GM23338 (cell line): Measurements from ENCODE around the gene ZNF354C.

Experiments
- CREB1 ChIP-seq: fragments of 250-450 bp; sonication (Bioruptor Pico); IDR thresholded peaks from 2 replicates; pipeline ENCODE4 v1.5.0; 2020; ENCODE audit warnings: low read depth, mild to moderate bottlenecking, moderate library complexity
- EZH2 ChIP-seq: fragments of 200-600 bp; sonication (generic); IDR thresholded peaks from one replicate; pipeline ENCODE4 v1.8.0; 2017; ENCODE audit warnings: antibody characterized with exemption, mild to moderate bottlenecking, low read depth; ENCODE audit not compliant: unreplicated experiment
- EZH2phosphoT487 ChIP-seq: fragments of 200-600 bp; sonication (generic); IDR thresholded peaks from one replicate; pipeline ENCODE4 v1.8.1; 2018; ENCODE audit warnings: antibody characterized with exemption; ENCODE audit not compliant: unreplicated experiment
- JUNB ChIP-seq: IDR thresholded peaks from one replicate; pipeline ENCODE4 v1.6.1; 2016; ENCODE audit warnings: antibody characterized with exemption; ENCODE audit not compliant: unreplicated experiment
- NANOG ChIP-seq: IDR thresholded peaks from 2 replicates; pipeline ENCODE4 v1.6.1; 2016; ENCODE audit warnings: antibody characterized with exemption, borderline replicate concordance
- POLR2AphosphoS5 ChIP-seq: IDR thresholded peaks from 2 replicates; pipeline ENCODE4 v1.6.1; 2016; ENCODE audit warnings: antibody characterized with exemption, low read depth
- STAT1 ChIP-seq: IDR thresholded peaks from one replicate; pipeline ENCODE4 v1.6.1; 2016; ENCODE audit warnings: antibody characterized with exemption; ENCODE audit not compliant: unreplicated experiment
- ZNF114 ChIP-seq: fragments of 250-450 bp; sonication (Bioruptor Pico); IDR thresholded peaks from 2 replicates; pipeline ENCODE4 v1.5.0; 2020; ENCODE audit warnings: mild to moderate bottlenecking, moderate library complexity
- ZNF331 ChIP-seq: fragments of 250-450 bp; sonication (Bioruptor Pico); IDR thresholded peaks from 2 replicates; pipeline ENCODE4 v1.5.0; 2020; ENCODE audit warnings: low read depth, mild to moderate bottlenecking, moderate library complexity
- TF ChIP-seq, protein P1 (sequence below), 2 experiments: fragments of 200-600 bp in 1 of 2; sonication (generic) in 1 of 2; conservative IDR thresholded peaks; 2 replicates each; pipeline versions ENCODE4 v1.5.1 to v1.6.1; 2016 to 2017; ENCODE audit warnings: antibody characterized with exemption in 2 of 2, low read depth in 2 of 2, mild to moderate bottlenecking in 2 of 2, moderate library complexity in 1 of 2
- TF ChIP-seq, protein P2 (sequence below): IDR thresholded peaks from one replicate; pipeline ENCODE4 v1.6.1; 2018; ENCODE audit warnings: antibody characterized with exemption; ENCODE audit not compliant: unreplicated experiment
- TF ChIP-seq, protein P3 (sequence below): fragments of 250-450 bp; sonication (Bioruptor Pico); IDR thresholded peaks from 2 replicates; pipeline ENCODE4 v1.5.0; 2020; ENCODE audit warnings: mild to moderate bottlenecking, moderate library complexity
- TF ChIP-seq, protein P4 (sequence below): IDR thresholded peaks from 2 replicates; pipeline ENCODE4 v1.6.1; 2016; ENCODE audit warnings: antibody characterized with exemption

DNA sequence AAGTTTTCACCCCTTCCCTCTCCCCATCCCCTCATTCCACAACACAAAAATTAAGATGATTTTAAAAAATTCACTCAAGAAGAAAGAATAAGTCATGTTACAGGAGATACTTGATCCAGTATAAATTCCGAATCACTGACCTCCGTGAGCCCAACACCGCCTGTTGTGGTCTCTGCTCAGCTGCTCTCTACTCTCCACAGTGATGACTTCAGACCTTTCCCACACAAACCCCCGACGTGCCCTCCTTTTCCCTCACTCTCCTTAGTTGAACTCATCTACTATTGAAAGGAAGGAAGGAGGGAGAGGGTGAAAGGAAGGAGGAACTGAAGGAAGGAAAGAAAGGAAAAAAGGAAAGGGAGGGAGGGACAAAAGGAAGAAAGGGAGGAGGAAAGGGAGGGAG lies 55.1 kb downstream of the ZNF354C start:
- TF ChIP-seq, protein P1, sequence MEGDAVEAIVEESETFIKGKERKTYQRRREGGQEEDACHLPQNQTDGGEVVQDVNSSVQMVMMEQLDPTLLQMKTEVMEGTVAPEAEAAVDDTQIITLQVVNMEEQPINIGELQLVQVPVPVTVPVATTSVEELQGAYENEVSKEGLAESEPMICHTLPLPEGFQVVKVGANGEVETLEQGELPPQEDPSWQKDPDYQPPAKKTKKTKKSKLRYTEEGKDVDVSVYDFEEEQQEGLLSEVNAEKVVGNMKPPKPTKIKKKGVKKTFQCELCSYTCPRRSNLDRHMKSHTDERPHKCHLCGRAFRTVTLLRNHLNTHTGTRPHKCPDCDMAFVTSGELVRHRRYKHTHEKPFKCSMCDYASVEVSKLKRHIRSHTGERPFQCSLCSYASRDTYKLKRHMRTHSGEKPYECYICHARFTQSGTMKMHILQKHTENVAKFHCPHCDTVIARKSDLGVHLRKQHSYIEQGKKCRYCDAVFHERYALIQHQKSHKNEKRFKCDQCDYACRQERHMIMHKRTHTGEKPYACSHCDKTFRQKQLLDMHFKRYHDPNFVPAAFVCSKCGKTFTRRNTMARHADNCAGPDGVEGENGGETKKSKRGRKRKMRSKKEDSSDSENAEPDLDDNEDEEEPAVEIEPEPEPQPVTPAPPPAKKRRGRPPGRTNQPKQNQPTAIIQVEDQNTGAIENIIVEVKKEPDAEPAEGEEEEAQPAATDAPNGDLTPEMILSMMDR (conservative IDR thresholded peaks at IDR 0.05; ENCODE audit: low read depth in 2 of 2), result no peak
- TF ChIP-seq EZH2phosphoT487, result no peak
- TF ChIP-seq POLR2AphosphoS5, result no peak
- no peak for TF ChIP-seq EZH2
- TF ChIP-seq, protein P2, sequence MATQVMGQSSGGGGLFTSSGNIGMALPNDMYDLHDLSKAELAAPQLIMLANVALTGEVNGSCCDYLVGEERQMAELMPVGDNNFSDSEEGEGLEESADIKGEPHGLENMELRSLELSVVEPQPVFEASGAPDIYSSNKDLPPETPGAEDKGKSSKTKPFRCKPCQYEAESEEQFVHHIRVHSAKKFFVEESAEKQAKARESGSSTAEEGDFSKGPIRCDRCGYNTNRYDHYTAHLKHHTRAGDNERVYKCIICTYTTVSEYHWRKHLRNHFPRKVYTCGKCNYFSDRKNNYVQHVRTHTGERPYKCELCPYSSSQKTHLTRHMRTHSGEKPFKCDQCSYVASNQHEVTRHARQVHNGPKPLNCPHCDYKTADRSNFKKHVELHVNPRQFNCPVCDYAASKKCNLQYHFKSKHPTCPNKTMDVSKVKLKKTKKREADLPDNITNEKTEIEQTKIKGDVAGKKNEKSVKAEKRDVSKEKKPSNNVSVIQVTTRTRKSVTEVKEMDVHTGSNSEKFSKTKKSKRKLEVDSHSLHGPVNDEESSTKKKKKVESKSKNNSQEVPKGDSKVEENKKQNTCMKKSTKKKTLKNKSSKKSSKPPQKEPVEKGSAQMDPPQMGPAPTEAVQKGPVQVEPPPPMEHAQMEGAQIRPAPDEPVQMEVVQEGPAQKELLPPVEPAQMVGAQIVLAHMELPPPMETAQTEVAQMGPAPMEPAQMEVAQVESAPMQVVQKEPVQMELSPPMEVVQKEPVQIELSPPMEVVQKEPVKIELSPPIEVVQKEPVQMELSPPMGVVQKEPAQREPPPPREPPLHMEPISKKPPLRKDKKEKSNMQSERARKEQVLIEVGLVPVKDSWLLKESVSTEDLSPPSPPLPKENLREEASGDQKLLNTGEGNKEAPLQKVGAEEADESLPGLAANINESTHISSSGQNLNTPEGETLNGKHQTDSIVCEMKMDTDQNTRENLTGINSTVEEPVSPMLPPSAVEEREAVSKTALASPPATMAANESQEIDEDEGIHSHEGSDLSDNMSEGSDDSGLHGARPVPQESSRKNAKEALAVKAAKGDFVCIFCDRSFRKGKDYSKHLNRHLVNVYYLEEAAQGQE, result no peak
- TF ChIP-seq, protein P3, sequence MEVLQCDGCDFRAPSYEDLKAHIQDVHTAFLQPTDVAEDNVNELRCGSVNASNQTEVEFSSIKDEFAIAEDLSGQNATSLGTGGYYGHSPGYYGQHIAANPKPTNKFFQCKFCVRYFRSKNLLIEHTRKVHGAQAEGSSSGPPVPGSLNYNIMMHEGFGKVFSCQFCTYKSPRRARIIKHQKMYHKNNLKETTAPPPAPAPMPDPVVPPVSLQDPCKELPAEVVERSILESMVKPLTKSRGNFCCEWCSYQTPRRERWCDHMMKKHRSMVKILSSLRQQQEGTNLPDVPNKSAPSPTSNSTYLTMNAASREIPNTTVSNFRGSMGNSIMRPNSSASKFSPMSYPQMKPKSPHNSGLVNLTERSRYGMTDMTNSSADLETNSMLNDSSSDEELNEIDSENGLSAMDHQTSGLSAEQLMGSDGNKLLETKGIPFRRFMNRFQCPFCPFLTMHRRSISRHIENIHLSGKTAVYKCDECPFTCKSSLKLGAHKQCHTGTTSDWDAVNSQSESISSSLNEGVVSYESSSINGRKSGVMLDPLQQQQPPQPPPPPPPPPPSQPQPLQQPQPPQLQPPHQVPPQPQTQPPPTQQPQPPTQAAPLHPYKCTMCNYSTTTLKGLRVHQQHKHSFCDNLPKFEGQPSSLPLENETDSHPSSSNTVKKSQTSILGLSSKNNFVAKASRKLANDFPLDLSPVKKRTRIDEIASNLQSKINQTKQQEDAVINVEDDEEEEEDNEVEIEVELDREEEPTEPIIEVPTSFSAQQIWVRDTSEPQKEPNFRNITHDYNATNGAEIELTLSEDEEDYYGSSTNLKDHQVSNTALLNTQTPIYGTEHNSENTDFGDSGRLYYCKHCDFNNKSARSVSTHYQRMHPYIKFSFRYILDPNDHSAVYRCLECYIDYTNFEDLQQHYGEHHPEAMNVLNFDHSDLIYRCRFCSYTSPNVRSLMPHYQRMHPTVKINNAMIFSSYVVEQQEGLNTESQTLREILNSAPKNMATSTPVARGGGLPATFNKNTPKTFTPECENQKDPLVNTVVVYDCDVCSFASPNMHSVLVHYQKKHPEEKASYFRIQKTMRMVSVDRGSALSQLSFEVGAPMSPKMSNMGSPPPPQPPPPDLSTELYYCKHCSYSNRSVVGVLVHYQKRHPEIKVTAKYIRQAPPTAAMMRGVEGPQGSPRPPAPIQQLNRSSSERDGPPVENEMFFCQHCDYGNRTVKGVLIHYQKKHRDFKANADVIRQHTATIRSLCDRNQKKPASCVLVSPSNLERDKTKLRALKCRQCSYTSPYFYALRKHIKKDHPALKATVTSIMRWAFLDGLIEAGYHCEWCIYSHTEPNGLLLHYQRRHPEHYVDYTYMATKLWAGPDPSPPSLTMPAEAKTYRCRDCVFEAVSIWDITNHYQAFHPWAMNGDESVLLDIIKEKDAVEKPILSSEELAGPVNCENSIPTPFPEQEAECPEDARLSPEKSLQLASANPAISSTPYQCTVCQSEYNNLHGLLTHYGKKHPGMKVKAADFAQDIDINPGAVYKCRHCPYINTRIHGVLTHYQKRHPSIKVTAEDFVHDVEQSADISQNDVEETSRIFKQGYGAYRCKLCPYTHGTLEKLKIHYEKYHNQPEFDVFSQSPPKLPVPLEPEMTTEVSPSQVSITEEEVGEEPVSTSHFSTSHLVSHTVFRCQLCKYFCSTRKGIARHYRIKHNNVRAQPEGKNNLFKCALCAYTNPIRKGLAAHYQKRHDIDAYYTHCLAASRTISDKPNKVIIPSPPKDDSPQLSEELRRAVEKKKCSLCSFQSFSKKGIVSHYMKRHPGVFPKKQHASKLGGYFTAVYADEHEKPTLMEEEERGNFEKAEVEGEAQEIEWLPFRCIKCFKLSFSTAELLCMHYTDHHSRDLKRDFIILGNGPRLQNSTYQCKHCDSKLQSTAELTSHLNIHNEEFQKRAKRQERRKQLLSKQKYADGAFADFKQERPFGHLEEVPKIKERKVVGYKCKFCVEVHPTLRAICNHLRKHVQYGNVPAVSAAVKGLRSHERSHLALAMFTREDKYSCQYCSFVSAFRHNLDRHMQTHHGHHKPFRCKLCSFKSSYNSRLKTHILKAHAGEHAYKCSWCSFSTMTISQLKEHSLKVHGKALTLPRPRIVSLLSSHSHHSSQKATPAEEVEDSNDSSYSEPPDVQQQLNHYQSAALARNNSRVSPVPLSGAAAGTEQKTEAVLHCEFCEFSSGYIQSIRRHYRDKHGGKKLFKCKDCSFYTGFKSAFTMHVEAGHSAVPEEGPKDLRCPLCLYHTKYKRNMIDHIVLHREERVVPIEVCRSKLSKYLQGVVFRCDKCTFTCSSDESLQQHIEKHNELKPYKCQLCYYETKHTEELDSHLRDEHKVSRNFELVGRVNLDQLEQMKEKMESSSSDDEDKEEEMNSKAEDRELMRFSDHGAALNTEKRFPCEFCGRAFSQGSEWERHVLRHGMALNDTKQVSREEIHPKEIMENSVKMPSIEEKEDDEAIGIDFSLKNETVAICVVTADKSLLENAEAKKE (CRISPR knock-in tag), result no peak
- no peak for TF ChIP-seq ZNF331
- no peak for TF ChIP-seq CREB1 (CRISPR knock-in tag)
- TF ChIP-seq, protein P4, sequence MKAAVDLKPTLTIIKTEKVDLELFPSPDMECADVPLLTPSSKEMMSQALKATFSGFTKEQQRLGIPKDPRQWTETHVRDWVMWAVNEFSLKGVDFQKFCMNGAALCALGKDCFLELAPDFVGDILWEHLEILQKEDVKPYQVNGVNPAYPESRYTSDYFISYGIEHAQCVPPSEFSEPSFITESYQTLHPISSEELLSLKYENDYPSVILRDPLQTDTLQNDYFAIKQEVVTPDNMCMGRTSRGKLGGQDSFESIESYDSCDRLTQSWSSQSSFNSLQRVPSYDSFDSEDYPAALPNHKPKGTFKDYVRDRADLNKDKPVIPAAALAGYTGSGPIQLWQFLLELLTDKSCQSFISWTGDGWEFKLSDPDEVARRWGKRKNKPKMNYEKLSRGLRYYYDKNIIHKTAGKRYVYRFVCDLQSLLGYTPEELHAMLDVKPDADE, result no peak
- no peak for TF ChIP-seq NANOG
- no peak for TF ChIP-seq STAT1
- TF ChIP-seq JUNB, result no peak
- no peak for TF ChIP-seq ZNF114 (CRISPR knock-in tag)
